ENCODE measurements around the gene CERS6.

CERS6 gene

GRCh38 chr2:168723275-168723899 lies 267.3 kb downstream of the CERS6 start:
- ATAC-seq: no peak; the same call in 2 of the 3 replicates
- no peak for TF ChIP-seq ZNF8 (CRISPR knock-in tag; IDR thresholded peaks at IDR 0.05)
- TF ChIP-seq, protein P1, sequence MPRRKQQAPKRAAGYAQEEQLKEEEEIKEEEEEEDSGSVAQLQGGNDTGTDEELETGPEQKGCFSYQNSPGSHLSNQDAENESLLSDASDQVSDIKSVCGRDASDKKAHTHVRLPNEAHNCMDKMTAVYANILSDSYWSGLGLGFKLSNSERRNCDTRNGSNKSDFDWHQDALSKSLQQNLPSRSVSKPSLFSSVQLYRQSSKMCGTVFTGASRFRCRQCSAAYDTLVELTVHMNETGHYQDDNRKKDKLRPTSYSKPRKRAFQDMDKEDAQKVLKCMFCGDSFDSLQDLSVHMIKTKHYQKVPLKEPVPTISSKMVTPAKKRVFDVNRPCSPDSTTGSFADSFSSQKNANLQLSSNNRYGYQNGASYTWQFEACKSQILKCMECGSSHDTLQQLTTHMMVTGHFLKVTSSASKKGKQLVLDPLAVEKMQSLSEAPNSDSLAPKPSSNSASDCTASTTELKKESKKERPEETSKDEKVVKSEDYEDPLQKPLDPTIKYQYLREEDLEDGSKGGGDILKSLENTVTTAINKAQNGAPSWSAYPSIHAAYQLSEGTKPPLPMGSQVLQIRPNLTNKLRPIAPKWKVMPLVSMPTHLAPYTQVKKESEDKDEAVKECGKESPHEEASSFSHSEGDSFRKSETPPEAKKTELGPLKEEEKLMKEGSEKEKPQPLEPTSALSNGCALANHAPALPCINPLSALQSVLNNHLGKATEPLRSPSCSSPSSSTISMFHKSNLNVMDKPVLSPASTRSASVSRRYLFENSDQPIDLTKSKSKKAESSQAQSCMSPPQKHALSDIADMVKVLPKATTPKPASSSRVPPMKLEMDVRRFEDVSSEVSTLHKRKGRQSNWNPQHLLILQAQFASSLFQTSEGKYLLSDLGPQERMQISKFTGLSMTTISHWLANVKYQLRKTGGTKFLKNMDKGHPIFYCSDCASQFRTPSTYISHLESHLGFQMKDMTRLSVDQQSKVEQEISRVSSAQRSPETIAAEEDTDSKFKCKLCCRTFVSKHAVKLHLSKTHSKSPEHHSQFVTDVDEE (CRISPR knock-in tag; IDR thresholded peaks at IDR 0.05): no peak
- TF ChIP-seq BACH2 (CRISPR knock-in tag; IDR thresholded peaks at IDR 0.05; ENCODE audit: borderline replicate concordance): no peak
- no peak for TF ChIP-seq ZFP30 (CRISPR knock-in tag; IDR thresholded peaks at IDR 0.05)
- TF ChIP-seq, protein P2, sequence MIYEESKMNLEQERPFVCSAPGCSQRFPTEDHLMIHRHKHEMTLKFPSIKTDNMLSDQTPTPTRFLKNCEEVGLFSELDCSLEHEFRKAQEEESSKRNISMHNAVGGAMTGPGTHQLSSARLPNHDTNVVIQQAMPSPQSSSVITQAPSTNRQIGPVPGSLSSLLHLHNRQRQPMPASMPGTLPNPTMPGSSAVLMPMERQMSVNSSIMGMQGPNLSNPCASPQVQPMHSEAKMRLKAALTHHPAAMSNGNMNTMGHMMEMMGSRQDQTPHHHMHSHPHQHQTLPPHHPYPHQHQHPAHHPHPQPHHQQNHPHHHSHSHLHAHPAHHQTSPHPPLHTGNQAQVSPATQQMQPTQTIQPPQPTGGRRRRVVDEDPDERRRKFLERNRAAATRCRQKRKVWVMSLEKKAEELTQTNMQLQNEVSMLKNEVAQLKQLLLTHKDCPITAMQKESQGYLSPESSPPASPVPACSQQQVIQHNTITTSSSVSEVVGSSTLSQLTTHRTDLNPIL (CRISPR knock-in tag; IDR thresholded peaks at IDR 0.05; ENCODE audit: low read depth): no peak
- TF ChIP-seq OSR1 (CRISPR knock-in tag; IDR thresholded peaks at IDR 0.05): no peak
- TF ChIP-seq ARNTL (CRISPR knock-in tag; IDR thresholded peaks at IDR 0.05; ENCODE audit: borderline replicate concordance, low read depth): no peak
- TF ChIP-seq ESRRG (CRISPR knock-in tag; IDR thresholded peaks at IDR 0.05): no peak
- no peak for TF ChIP-seq PPARA (CRISPR knock-in tag; IDR thresholded peaks at IDR 0.05; ENCODE audit: borderline replicate concordance)
- no peak for TF ChIP-seq POU6F1 (CRISPR knock-in tag; IDR thresholded peaks at IDR 0.05; ENCODE audit: borderline replicate concordance, low read depth)
- no peak for TF ChIP-seq TCF4 (CRISPR knock-in tag; IDR thresholded peaks at IDR 0.05; ENCODE audit: borderline replicate concordance)
- no peak for TF ChIP-seq SNAI2 (CRISPR knock-in tag; IDR thresholded peaks at IDR 0.05)

- ATAC-seq: no peak
Observed at GRCh38 chr2:168726375-168726774, 270.3 kb downstream of the CERS6 start.

More at GRCh38 chr2:168726375-168726774, 270.3 kb downstream of the CERS6 start:
- TF ChIP-seq, protein P3, sequence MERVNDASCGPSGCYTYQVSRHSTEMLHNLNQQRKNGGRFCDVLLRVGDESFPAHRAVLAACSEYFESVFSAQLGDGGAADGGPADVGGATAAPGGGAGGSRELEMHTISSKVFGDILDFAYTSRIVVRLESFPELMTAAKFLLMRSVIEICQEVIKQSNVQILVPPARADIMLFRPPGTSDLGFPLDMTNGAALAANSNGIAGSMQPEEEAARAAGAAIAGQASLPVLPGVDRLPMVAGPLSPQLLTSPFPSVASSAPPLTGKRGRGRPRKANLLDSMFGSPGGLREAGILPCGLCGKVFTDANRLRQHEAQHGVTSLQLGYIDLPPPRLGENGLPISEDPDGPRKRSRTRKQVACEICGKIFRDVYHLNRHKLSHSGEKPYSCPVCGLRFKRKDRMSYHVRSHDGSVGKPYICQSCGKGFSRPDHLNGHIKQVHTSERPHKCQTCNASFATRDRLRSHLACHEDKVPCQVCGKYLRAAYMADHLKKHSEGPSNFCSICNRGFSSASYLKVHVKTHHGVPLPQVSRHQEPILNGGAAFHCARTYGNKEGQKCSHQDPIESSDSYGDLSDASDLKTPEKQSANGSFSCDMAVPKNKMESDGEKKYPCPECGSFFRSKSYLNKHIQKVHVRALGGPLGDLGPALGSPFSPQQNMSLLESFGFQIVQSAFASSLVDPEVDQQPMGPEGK (CRISPR knock-in tag; IDR thresholded peaks at IDR 0.05; ENCODE audit: borderline replicate concordance): no peak
- TF ChIP-seq TCF4 (CRISPR knock-in tag; IDR thresholded peaks at IDR 0.05; ENCODE audit: borderline replicate concordance) (no peak), PPARA (CRISPR knock-in tag; IDR thresholded peaks at IDR 0.05; ENCODE audit: borderline replicate concordance) (no peak), ZNF8 (CRISPR knock-in tag; IDR thresholded peaks at IDR 0.05) (no peak), ZC3H10 (CRISPR knock-in tag; IDR thresholded peaks at IDR 0.05) (no peak)
- TF ChIP-seq, protein P4, sequence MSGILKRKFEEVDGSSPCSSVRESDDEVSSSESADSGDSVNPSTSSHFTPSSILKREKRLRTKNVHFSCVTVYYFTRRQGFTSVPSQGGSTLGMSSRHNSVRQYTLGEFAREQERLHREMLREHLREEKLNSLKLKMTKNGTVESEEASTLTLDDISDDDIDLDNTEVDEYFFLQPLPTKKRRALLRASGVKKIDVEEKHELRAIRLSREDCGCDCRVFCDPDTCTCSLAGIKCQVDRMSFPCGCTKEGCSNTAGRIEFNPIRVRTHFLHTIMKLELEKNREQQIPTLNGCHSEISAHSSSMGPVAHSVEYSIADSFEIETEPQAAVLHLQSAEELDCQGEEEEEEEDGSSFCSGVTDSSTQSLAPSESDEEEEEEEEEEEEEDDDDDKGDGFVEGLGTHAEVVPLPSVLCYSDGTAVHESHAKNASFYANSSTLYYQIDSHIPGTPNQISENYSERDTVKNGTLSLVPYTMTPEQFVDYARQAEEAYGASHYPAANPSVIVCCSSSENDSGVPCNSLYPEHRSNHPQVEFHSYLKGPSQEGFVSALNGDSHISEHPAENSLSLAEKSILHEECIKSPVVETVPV (CRISPR knock-in tag; IDR thresholded peaks at IDR 0.05): no peak
- TF ChIP-seq, protein P2 (CRISPR knock-in tag; IDR thresholded peaks at IDR 0.05; ENCODE audit: low read depth): no peak
